COLO829 (cell line): Measurements from ENCODE around the gene CHST12.
"Not testable (repeated sequence)": the region's sequence is repeated elsewhere in the genome, so short reads cannot be mapped to it uniquely, and the experiment has no call there.

Experiments
- DNase-seq: peaks from one replicate; pipeline ENCODE4 v3.0.0; 2012; ENCODE audit warnings: low spot score

Gene CHST12

DNA sequence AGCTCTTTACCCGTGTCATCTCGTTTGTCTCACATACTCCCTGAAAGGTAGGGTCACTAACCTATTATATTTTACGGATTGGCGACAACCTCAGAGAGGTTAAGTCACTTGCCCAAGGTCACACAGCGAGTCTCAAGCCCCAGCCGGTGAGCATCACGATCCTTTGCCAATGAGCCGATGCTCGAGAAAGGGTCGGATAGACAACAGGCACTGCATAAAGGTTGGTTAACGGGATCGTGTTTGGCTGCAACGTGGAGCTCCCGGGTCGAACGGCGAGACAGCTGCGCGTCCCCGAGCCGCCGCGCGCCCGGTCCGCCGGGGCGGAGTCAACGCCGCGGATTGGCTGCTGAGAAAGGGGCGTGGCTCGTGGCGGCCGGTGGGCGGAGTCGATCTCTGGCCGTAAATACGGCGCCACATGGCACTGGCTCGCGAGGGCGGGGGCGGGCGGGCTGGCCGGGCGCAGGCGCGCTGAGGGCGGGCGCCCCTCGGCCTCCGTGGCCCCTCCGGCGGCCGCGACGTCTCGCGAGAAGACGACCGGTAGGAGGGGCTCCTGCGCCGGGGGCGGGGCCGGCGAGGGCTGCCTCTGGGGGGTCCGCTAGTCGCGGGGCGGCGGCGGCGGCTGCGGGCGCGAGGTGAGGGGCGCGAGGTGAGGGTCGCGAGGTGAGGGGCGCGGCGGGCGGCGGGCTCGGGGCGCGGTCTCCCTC, at the start of gene CHST12:
Gene CHST12 (plus strand): TSS at position 598 of the 704 bp plus-strand sequence. CDS start 29,029 bp downstream, outside the sequence.
- DNase-seq, result peak; percentile 100

DNA sequence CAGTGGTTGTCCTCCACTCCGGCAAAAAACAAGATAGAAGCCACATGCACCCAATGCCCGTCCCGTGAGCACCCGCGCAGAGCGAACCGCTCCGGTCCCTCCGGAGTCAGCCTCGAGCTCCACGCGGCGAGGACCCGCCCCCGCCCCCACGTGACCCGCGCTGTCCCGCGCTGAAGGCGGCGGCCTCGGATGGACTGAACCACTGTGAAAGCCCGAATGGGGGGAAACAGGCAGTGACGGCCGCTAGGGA, 49.5 kb upstream of the CHST12 start:
- peak; percentile 99 for DNase-seq

GRCh38 chr7:2354186-2354938, 49.0 kb upstream of the CHST12 start, which contains the start of gene EIF3B:
Gene EIF3B (plus strand): TSS chr7:2354827. CDS start chr7:2354922, 95 bp downstream.
- peak; percentile 99 for DNase-seq

DNA sequence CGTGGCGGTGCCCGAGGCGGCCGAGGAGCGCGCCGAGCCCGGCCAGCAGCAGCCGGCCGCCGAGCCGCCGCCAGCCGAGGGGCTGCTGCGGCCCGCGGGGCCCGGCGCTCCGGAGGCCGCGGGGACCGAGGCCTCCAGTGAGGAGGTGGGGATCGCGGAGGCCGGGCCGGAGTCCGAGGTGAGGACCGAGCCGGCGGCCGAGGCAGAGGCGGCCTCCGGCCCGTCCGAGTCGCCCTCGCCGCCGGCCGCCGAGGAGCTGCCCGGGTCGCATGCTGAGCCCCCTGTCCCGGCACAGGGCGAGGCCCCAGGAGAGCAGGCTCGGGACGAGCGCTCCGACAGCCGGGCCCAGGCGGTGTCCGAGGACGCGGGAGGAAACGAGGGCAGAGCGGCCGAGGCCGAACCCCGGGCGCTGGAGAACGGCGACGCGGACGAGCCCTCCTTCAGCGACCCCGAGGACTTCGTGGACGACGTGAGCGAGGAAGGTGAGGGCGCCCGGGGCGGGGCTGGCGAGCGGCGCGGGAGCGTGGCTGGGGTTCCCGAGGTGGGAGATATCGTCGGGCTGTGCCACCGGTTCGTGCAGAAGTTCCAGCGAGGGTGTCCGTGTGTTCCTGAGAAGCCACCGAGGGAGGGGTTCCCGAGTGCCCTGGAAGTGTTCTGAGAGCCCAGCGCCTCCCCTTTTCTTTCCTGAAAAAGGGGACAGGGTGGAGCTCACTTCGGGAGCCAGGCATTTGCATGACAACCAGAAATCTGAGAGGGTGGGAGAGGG, 48.3 kb upstream of the CHST12 start:
- DNase-seq, result no peak

DNA sequence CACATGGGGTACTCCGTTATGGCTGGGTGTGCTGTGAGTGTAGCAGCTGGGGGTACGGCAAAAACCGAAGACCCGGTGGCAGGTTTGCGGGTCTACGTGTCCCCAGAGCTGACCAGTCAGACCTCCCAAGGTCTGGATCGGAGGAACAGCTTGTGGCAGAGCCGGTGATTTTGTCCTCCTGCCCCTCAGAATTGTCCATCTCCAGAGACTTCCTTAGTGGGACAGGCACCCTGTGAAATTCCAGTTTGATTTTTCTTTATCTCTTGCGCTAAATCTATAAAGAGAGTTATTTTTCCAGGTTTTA, 47.8 kb upstream of the CHST12 start:
- no peak for DNase-seq

GRCh38 chr7:2357165-2357564, 46.2 kb upstream of the CHST12 start:
- no peak for DNase-seq

GRCh38 chr7:2357571-2357970, 45.8 kb upstream of the CHST12 start:
- DNase-seq, result no peak

- no peak for DNase-seq
These were observed 44.4 kb upstream of the CHST12 start for GRCh38 chr7:2358968-2359527.

DNA sequence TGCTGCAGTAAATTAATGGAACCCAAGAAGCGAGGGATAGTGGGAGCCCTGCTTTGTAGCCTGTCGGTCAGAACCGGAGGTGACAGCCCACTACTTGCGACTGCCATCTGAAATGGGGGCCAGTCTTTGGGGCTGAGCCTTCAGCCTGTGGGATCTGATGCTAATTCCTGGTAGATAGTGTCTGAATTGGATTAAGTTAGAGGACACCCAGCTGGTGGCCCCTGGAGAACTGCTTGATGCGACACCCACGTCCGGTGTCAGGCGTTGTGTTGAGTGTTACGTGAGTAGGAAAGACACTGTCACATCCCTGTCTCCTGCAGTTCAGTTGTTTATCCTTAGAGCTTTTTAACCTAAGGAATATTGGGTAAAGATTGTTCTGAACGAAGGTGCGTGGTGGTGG, 43.8 kb upstream of the CHST12 start:
- DNase-seq, result no peak

DNA sequence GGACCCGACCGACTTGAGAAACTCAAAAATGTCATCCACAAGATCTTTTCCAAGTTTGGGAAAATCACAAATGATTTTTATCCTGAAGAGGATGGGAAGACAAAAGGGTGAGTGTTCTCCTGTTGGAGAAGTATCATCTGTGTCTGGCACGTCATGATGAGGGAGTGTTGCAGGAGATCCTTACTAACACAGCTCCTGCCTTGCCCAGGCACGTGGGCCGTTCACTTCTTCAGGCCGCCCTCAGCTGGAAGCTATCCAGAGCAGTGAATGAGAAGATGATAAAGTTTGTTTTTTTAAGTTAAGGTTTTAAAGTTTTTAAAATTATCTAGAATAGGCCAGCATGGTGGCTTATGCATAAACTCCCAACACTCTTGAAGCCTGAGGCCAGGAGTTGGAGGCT, 42.6 kb upstream of the CHST12 start:
- DNase-seq, result peak; percentile 95

DNA sequence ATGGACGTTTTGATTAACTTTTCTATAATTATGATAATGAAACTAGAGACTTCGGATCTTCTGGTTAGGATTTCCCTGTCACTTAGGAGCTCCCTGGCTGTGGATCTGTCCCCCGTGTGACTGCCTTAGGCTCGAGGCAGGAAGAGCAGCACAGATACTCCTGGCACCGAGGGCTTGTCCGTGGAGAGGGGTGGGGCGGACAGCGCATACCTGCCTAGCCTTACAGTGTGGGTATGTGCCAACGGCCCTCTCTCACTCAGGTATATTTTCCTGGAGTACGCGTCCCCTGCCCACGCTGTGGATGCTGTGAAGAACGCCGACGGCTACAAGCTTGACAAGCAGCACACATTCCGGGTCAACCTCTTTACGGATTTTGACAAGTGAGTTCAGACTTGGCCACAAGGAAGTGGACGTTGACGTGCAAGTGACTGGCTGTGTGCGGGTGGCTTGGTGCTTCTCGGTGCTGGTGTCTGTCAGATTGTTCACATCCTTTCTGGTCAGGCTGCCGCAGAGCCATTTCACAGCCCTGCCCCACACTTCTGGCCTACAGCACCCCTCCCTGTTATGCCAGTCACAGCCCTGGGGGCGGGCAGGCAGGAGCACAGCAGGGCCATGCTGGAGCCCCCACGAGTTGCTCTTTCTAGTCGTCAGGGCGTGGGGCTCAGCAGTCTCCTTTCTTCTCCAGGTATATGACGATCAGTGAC, 40.9 kb upstream of the CHST12 start:
- DNase-seq, result no peak

- no peak for DNase-seq
These were observed 34.3 kb upstream of the CHST12 start for GRCh38 chr7:2369139-2369538.

DNA sequence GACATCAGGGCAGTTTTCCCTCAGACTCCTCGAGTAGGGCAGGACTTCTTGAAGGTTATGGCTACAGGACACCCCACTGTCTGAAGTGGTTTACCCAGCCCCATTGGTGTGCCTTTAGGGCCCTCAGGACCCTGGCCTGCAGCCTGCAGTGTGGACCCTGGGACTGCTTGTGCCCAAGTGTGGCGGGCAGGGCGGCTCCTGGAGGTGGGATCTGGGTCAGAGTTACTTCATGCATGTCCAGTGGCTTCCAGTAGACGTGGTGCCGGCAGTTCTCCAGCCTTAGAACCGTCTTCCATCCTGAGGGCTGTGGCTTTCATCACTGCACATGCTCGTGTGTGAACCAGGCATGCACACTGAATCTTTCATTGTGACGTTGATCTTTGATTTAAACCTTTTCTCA, 32.1 kb upstream of the CHST12 start:
- DNase-seq, result no peak

- no peak for DNase-seq
These were observed 30.7 kb upstream of the CHST12 start for GRCh38 chr7:2372724-2373123.

- DNase-seq, result no peak
These were observed 30.3 kb upstream of the CHST12 start for GRCh38 chr7:2373124-2373556.

GRCh38 chr7:2373646-2374045, 29.8 kb upstream of the CHST12 start:
- DNase-seq, result no peak

GRCh38 chr7:2374401-2374800, 29.0 kb upstream of the CHST12 start:
- DNase-seq, result no peak

DNA sequence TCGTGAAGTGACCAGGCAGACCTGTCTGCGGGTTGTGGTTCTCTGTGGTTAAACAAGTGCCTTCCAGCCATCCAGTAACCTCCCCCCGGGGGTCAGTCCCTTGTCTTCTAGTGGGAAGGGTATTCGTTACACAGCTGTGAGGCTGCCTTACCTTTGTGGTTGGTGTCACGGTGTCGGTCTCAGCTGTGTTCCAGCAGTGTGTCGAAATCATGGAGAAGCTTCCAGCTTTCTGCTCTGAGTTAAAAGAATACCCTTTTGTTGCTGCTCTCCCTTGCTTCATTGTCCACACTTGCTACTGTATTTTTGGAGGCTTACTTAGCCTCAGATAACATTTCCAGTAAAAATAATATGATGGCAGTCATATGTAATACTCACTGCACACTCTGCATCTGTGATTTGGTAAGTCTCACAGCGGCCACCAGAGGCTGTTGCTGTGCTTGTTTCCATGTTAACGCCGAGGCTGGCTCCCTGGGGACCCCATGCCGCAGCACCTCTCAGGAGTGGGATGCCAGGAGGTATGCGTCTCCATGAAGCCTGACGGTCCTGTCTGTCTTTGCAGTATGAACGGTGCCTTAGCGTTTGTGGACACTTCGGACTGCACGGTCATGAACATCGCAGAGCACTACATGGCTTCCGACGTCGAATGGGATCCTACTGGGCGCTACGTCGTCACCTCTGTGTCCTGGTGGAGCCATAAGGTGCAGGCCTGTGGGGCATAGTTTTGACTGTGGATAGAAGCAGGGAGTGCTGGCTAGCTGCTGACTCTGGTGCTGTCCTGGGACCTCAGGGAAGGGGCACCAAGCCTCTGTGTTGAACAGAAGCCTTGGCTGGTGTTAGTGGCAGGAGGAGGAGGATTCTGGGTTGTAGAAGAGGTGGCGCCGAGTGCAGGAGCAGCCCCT, 28.3 kb upstream of the CHST12 start:
- no peak for DNase-seq

DNA sequence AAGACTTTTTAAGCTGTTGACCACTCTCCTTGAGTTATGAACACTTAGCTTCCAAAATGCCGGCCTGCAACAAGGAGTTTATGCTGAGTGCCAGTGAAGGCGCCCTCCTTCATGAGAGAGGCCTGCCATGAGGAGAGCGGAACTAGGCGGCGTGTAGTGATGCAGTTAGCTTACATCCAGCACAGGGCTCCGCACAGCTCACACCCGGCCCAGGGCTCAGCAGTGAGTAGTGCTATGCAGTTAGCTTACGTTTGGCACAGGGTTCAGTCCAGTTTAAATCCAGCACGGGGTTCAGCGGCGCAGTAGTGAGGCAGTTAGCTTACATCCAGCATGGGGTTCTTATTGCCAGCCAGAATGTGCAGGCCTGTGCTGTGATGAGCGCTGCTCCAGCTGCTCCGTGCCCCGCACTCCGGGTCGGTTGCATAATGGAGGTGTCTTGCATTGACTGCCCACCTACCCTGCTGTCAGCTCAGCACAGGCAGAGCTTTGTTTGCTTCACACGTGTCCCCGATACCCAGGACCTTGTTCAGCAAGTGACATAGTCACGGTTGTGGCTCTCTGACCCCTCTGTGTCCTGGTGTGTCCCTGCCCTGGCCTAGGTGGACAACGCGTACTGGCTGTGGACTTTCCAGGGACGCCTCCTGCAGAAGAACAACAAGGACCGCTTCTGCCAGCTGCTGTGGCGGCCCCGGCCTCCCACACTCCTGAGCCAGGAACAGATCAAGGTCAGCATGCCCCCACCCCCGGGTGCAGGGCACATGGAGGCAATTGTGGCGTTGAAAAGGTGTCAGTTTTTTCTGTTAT, 26.9 kb upstream of the CHST12 start:
- DNase-seq, result no peak

DNA sequence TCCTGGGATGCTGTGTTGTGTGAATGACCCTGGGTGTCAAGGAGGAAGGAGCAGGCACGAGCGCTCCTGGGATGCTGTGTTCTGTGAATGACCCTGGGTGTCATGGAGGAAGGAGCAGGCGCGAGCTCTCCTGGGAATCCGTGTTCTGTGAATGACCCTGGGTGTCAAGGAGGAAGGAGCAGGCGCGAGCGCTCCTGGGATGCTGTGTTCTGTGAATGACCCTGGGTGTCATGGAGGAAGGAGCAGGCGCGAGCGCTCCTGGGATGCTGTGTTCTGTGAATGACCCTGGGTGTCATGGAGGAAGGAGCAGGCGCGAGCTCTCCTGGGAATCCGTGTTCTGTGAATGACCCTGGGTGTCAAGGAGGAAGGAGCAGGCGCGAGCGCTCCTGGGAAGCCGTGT, 25.9 kb upstream of the CHST12 start:
- DNase-seq, result not testable (repeated sequence)
